ENCODE measurements around the gene ZC3H10. TPM values are rescaled to one million over a fixed set of nuclear protein-coding genes. Genes with fewer than 3 reads are reported as not detected.

ZC3H10 gene
- total RNA-seq, 1 donor from 2014 or later = 5.0 TPM

DNA sequence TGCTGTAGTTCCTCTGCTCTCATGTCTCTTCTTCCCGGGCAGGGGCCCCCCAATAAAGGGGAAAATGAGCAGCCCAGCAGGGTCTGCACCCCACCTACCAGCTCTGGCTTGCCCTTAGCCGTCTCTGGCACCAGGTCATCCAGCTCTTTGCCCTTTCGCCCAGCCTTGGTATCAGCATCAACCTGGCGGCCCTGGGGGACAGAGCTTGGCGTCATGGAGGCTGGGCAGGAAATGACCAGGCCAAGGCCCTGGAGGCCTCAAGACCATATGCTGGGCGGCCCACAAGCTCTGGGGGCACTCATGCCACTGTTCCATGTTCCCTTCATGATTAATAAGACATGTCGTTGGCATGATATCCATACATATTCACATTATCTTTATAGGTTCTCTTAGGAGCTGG is 54.8 kb downstream of the ZC3H10 start:
- DNase-seq (ENCODE audit: low read depth in 2 of 2) = no peak

Other genes with a start within 250 kb of the ZC3H10 start
- gene PYM1, start 190.4 kb upstream of the ZC3H10 start, total RNA-seq = 25.1 and 26.8 TPM in 2 replicates
- gene DGKA, start 187.1 kb upstream of the ZC3H10 start, total RNA-seq = 9.5 and 12.9 TPM in 2 replicates
- gene PMEL, start 152.2 kb upstream of the ZC3H10 start, total RNA-seq = 0.20 and 0.22 TPM in 2 replicates
- gene CDK2, start 151.4 kb upstream of the ZC3H10 start, total RNA-seq = 18.1 and 20.8 TPM in 2 replicates
- 25.3 and 32.5 TPM in 2 replicates for gene RAB5B, start 144.2 kb upstream of the ZC3H10 start, total RNA-seq
- gene SUOX, start 121.0 kb upstream of the ZC3H10 start, total RNA-seq = 8.9 and 10.1 TPM in 2 replicates
- gene IKZF4, start 97.2 kb upstream of the ZC3H10 start, total RNA-seq = 0.20 and 0.22 TPM in 2 replicates
- 99.2 and 124 TPM in 2 replicates for gene RPS26, start 76.3 kb upstream of the ZC3H10 start, total RNA-seq
- under 0.01 and 0.22 TPM in 2 replicates for gene ERBB3, start 38.1 kb upstream of the ZC3H10 start, total RNA-seq
- gene PA2G4, start 13.7 kb upstream of the ZC3H10 start, total RNA-seq = 80.8 and 102 TPM in 2 replicates
- gene RPL41, start 1.6 kb upstream of the ZC3H10 start, total RNA-seq = 2,546 and 2,559 TPM in 2 replicates
- 270 and 326 TPM in 2 replicates for gene ESYT1, start 10.0 kb downstream of the ZC3H10 start, total RNA-seq
- gene MYL6B, start 34.3 kb downstream of the ZC3H10 start, total RNA-seq = 63.6 and 75.0 TPM in 2 replicates
- gene MYL6, start 40.1 kb downstream of the ZC3H10 start, total RNA-seq = 2,671 and 3,118 TPM in 2 replicates
- 31.4 and 45.8 TPM in 2 replicates for gene SMARCC2, start 71.2 kb downstream of the ZC3H10 start, total RNA-seq
- gene RNF41, start 103.7 kb downstream of the ZC3H10 start, total RNA-seq = 42.5 and 73.0 TPM in 2 replicates
- gene NABP2, start 106.1 kb downstream of the ZC3H10 start, total RNA-seq = 17.5 and 21.1 TPM in 2 replicates
- gene SLC39A5, start 111.8 kb downstream of the ZC3H10 start, total RNA-seq = not detected in 2 replicates
- 8.3 and 10.7 TPM in 2 replicates for gene ANKRD52, start 140.1 kb downstream of the ZC3H10 start, total RNA-seq
- 5.9 and 7.9 TPM in 2 replicates for gene COQ10A, start 148.7 kb downstream of the ZC3H10 start, total RNA-seq
- gene CS, start 182.1 kb downstream of the ZC3H10 start, total RNA-seq = 75.6 and 111 TPM in 2 replicates
- 55.6 and 69.2 TPM in 2 replicates for gene CNPY2, start 197.7 kb downstream of the ZC3H10 start, total RNA-seq
- gene PAN2, start 215.7 kb downstream of the ZC3H10 start, total RNA-seq = 5.7 and 10.9 TPM in 2 replicates
- under 0.01 TPM in 1 of 2 replicates, not detected in the other for gene IL23A, start 220.6 kb downstream of the ZC3H10 start, total RNA-seq
- 34.7 and 79.4 TPM in 2 replicates for gene STAT2, start 241.8 kb downstream of the ZC3H10 start, total RNA-seq
- gene APOF, start 244.6 kb downstream of the ZC3H10 start, total RNA-seq = not detected in 2 replicates

All from lung microvascular endothelial cell (primary cell).